IMR-90 (cell line): ENCODE results near the gene NOS3. TPM values are rescaled to one million over a fixed set of nuclear protein-coding genes. Genes with fewer than 3 reads are reported as not detected.

Experiments
- ATAC-seq: fragments of 200-7000 bp; cut with Tn5 transposase; 2 replicates; pipeline ENCODE4 v1.9.1; 2020; ENCODE audit warnings: low read depth, mild to moderate bottlenecking, moderate library complexity
- BruUV-seq: library from RNA; stranded (reverse); fragments of 400-500 nt; replicated peaks from 2 replicates; lab custom pipeline; 2021; lab: Mats Ljungman, UMichigan
- CTCF ChIA-PET: fragments of 300-600 bp; formaldehyde crosslinking; extraction: SDS; loops from one replicate; lab custom pipeline; 2021; ENCODE audit warnings: antibody characterized with exemption; lab: Yijun Ruan, JAX
- POLR2A ChIA-PET: fragments of 300-600 bp; sonication (Branson Sonifier 250); formaldehyde crosslinking; loops from one replicate; lab custom pipeline; 2022; ENCODE audit warnings: antibody characterized with exemption; ENCODE audit not compliant: unreplicated experiment; lab: Charles Lee
- DNase-seq: peaks from one replicate; pipeline ENCODE4 v3.0.0; 2013
- H2AFZ ChIP-seq: replicated peaks from 2 replicates; pipeline ENCODE3; 2013; ENCODE audit warnings: low read length, mild to moderate bottlenecking; ENCODE audit not compliant: poor library complexity
- H2AK5ac ChIP-seq: 2 replicates; pipeline ENCODE4 v1.6.1; 2013; ENCODE audit warnings: low read depth, low read length, inconsistent platforms
- H2AK9ac ChIP-seq: replicated peaks from 2 replicates; pipeline ENCODE3; 2013; ENCODE audit warnings: mild to moderate bottlenecking, low read depth, low read length, moderate library complexity; ENCODE audit not compliant: poor library complexity
- H2BK120ac ChIP-seq: 2 replicates; pipeline ENCODE4 v1.6.1; 2013; ENCODE audit warnings: low read depth, low read length, inconsistent platforms
- H2BK15ac ChIP-seq: 3 replicates; pipeline ENCODE4 v1.6.1; 2013; ENCODE audit warnings: low read depth, low read length, inconsistent platforms
- H2BK20ac ChIP-seq: 2 replicates; pipeline ENCODE4 v1.6.1; 2013; ENCODE audit warnings: low read depth, mild to moderate bottlenecking, inconsistent platforms, low read length, moderate library complexity
- H2BK5ac ChIP-seq: 2 replicates; pipeline ENCODE4 v1.6.1; 2013; ENCODE audit warnings: mild to moderate bottlenecking, low read depth, low read length, inconsistent platforms; ENCODE audit not compliant: poor library complexity, severe bottlenecking
- H3K14ac ChIP-seq: replicated peaks from 2 replicates; pipeline ENCODE4 v1.6.1; 2013; ENCODE audit warnings: low read depth, low read length, inconsistent platforms
- H3K18ac ChIP-seq: 2 replicates; pipeline ENCODE4 v1.6.1; 2013; ENCODE audit warnings: low read depth, low read length, control low read depth
- H3K23ac ChIP-seq: 2 replicates; pipeline ENCODE4 v1.6.1; 2013; ENCODE audit warnings: low read depth, low read length, inconsistent platforms
- H3K27ac ChIP-seq: 2 replicates; pipeline ENCODE4 v1.5.1; 2013; ENCODE audit warnings: mild to moderate bottlenecking, control low read depth, low read length; ENCODE audit not compliant: insufficient read depth
- H3K27me3 ChIP-seq: 2 replicates; pipeline ENCODE4 v1.6.1; 2013; ENCODE audit warnings: low read length; ENCODE audit not compliant: control insufficient read depth, insufficient read depth
- H3K36me3 ChIP-seq: 2 replicates; pipeline ENCODE4 v1.6.1; 2013; ENCODE audit warnings: low read length, mixed read lengths; ENCODE audit not compliant: control insufficient read depth, insufficient read depth
- H3K4ac ChIP-seq: 2 replicates; pipeline ENCODE4 v1.6.1; 2013; ENCODE audit warnings: low read depth, low read length, inconsistent platforms
- H3K4me1 ChIP-seq: 2 replicates; pipeline ENCODE4 v1.6.1; 2013; ENCODE audit warnings: low read length, mixed read lengths; ENCODE audit not compliant: control insufficient read depth, insufficient read depth
- H3K4me2 ChIP-seq: 2 replicates; pipeline ENCODE4 v1.6.1; 2013; ENCODE audit warnings: low read depth, mild to moderate bottlenecking, control low read depth, low read length, moderate library complexity
- H3K4me3 ChIP-seq: 2 replicates; pipeline ENCODE4 v1.5.1; 2013; ENCODE audit warnings: low read depth, mild to moderate bottlenecking, control low read depth, low read length, moderate library complexity; ENCODE audit not compliant: insufficient read depth
- H3K56ac ChIP-seq: 2 replicates; pipeline ENCODE4 v1.6.1; 2013; ENCODE audit warnings: low read length, inconsistent platforms; ENCODE audit not compliant: insufficient read depth; ENCODE audit errors: extremely low read depth
- H3K79me1 ChIP-seq, 2 experiments: 2 replicates each; pipeline ENCODE4 v1.6.1; 2013; ENCODE audit warnings: low read length in 2 of 2, inconsistent platforms in 1 of 2, low read depth in 1 of 2
- H3K9ac ChIP-seq: 2 replicates; pipeline ENCODE4 v1.6.1; 2013; ENCODE audit warnings: low read depth, low read length, control low read depth
- H3K9me1 ChIP-seq: 2 replicates; pipeline ENCODE4 v1.6.1; 2013; ENCODE audit warnings: low read length, inconsistent platforms; ENCODE audit not compliant: insufficient read depth
- H3K9me3 ChIP-seq: 2 replicates; pipeline ENCODE4 v1.6.1; 2013; ENCODE audit warnings: low read length; ENCODE audit not compliant: control insufficient read depth, insufficient read depth
- H4K20me1 ChIP-seq: 2 replicates; pipeline ENCODE4 v1.6.1; 2013; ENCODE audit warnings: low read length, inconsistent platforms; ENCODE audit not compliant: insufficient read depth
- H4K5ac ChIP-seq: 2 replicates; pipeline ENCODE4 v1.6.1; 2013; ENCODE audit warnings: mild to moderate bottlenecking, low read depth, low read length, control low read depth
- H4K8ac ChIP-seq, 2 experiments: 2 replicates each; pipeline ENCODE4 v1.6.1; 2013; ENCODE audit warnings: low read depth in 2 of 2, low read length in 2 of 2, control low read depth in 1 of 2, inconsistent platforms in 1 of 2
- H4K91ac ChIP-seq: 2 replicates; pipeline ENCODE4 v1.6.1; 2013; ENCODE audit warnings: low read depth, low read length, inconsistent platforms; ENCODE audit not compliant: insufficient read depth
- NFE2L2 ChIP-seq: fragments of 150-350 bp; IDR thresholded peaks from 2 replicates; pipeline ENCODE4 v1.6.1; 2016; ENCODE audit warnings: low read depth, mild to moderate bottlenecking, low read length
- RAD21 ChIP-seq: IDR thresholded peaks from 2 replicates; pipeline ENCODE4 v1.6.1; 2012; ENCODE audit warnings: low read length, improper control_type of control experiment
- RCOR1 ChIP-seq: IDR thresholded peaks from 2 replicates; pipeline ENCODE4 v1.6.1; 2012; ENCODE audit warnings: mild to moderate bottlenecking, low read length, improper control_type of control experiment; ENCODE audit not compliant: insufficient replicate concordance
- WGBS, 2 experiments: methylation state at CpG; one replicate each; pipeline versions ENCODE4 v1.1.5 to v1.1.7; 2013; ENCODE audit warnings: missing lambda C conversion rate in 2 of 2; ENCODE audit not compliant: insufficient read length in 1 of 2; ENCODE audit errors: extremely low coverage in 2 of 2; 5-methylcytosine and 5-hydroxymethylcytosine counted together
- dilution Hi-C: fragments of 300-500 bp; cut with HindIII; formaldehyde crosslinking; loops from one replicate; pipeline ENCODE4 v1.14.3; 2018; ENCODE audit warnings: low sequenced_read_pairs; ENCODE audit not compliant: unreplicated experiment
- in situ Hi-C: fragments of 300-500 bp; cut with MboI; formaldehyde crosslinking; loops from 3 replicates; pipeline ENCODE4 v1.14.3; 2019; ENCODE audit warnings: low sequenced_read_pairs, inconsistent platforms, mixed read lengths
- intact Hi-C: fragments of 100-400 bp; cut with micrococcal nuclease; formaldehyde crosslinking; loops from 2 replicates; pipeline ENCODE4 v1.10.0; 2022
- polyA plus RNA-seq, 3 experiments: library from polyadenylated mRNA; depleted of rRNA; stranded (reverse); fragments of >200 nt; gene quantifications; 2 replicates each; pipeline ENCODE4 v1.2.3, GENCODE V29; 2012; ENCODE audit warnings: low replicate concordance in 1 of 3
- total RNA-seq: library from RNA; depleted of rRNA; stranded (reverse); fragments of >200 nt; gene quantifications from 2 replicates; pipeline ENCODE4 v1.2.3, GENCODE V29; 2012
- TF ChIP-seq, protein P1 (sequence below): conservative IDR thresholded peaks from 2 replicates; pipeline ENCODE4 v1.5.1; 2012; ENCODE audit warnings: mild to moderate bottlenecking, low read depth, low read length, improper control_type of control experiment

NOS3 gene
- total and polyA plus RNA-seq, 2 of the 4 experiments (the other 2 are of a cell fraction), result 0.72 to 2.0 TPM

- Histone ChIP-seq H3K18ac (no peak overlapping the region), H3K9me1 (no peaks in the 10 kb centered on the region), H2BK15ac (no peak overlapping the region), H2BK120ac (no peak overlapping the region), H3K9ac (no peak overlapping the region), H2AK5ac (no peak overlapping the region), H3K27me3 (no peaks in the 10 kb centered on the region), H4K91ac (no peak overlapping the region), H3K27ac (no peak overlapping the region), H4K5ac (no peak overlapping the region), H3K23ac (no peak overlapping the region), H2AFZ (peak overlapping the region; percentile 49), H3K4me1 (no peaks in the 10 kb centered on the region), H4K20me1 (no peaks in the 10 kb centered on the region), H3K4me2 (no peak overlapping the region), H3K4ac (no peak overlapping the region), H3K9me3 (no peaks in the 10 kb centered on the region), H2AK9ac (no peak overlapping the region), H3K36me3 (peaks cover 2% of the 10 kb centered on the region; the same call in 1 of the 2 replicates), H2BK20ac (no peak overlapping the region), H2BK5ac (no peak overlapping the region), H3K56ac (no peak overlapping the region), H4K8ac (no peak overlapping the region), H3K79me1 (no peaks in the 10 kb centered on the region), H3K4me3 (no peak overlapping the region), H3K14ac (no peak overlapping the region)
- no peak for DNase-seq
- TF ChIP-seq RCOR1 (no peak), NFE2L2 (no peak), RAD21 (no peak)
- TF ChIP-seq, protein P1, sequence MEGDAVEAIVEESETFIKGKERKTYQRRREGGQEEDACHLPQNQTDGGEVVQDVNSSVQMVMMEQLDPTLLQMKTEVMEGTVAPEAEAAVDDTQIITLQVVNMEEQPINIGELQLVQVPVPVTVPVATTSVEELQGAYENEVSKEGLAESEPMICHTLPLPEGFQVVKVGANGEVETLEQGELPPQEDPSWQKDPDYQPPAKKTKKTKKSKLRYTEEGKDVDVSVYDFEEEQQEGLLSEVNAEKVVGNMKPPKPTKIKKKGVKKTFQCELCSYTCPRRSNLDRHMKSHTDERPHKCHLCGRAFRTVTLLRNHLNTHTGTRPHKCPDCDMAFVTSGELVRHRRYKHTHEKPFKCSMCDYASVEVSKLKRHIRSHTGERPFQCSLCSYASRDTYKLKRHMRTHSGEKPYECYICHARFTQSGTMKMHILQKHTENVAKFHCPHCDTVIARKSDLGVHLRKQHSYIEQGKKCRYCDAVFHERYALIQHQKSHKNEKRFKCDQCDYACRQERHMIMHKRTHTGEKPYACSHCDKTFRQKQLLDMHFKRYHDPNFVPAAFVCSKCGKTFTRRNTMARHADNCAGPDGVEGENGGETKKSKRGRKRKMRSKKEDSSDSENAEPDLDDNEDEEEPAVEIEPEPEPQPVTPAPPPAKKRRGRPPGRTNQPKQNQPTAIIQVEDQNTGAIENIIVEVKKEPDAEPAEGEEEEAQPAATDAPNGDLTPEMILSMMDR, result no peak
- no TSS peak for BruUV-seq
- no peak for ATAC-seq
- dilution Hi-C loops, result no loop called here
- 85% methylated on average over 4 of the region's 6 CpGs; no CpG with 5 or more reads in 1 of the 2 experiments for WGBS, 2 experiments
- POLR2A ChIA-PET, result no interaction called here
- in situ Hi-C loops, result no loop called here
- CTCF ChIA-PET, result no interaction called here
- intact Hi-C loops, result no loop called here
Observed at GRCh38 chr7:150944066-150945042, 46.5 kb upstream of the NOS3 start.
